NB4 (cell line): ENCODE measurements around the gene WNT6.

Experiments
- CTCF ChIP-seq: IDR thresholded peaks from one replicate; pipeline ENCODE4 v1.5.1; 2012; ENCODE audit warnings: low read depth, low read length
- MAX ChIP-seq: IDR thresholded peaks from 2 replicates; pipeline ENCODE4 v1.6.1; 2011; ENCODE audit warnings: low read depth, low read length
- MYC ChIP-seq: IDR thresholded peaks from 2 replicates; pipeline ENCODE4 v1.6.1; 2011; ENCODE audit warnings: low read depth, low read length
- POLR2A ChIP-seq: IDR thresholded peaks from 2 replicates; pipeline ENCODE4 v1.6.1; 2011; ENCODE audit warnings: mild to moderate bottlenecking; ENCODE audit not compliant: insufficient read length; ENCODE audit errors: extremely low read depth

GRCh38 chr2:218894151-218894879 is 34.7 kb downstream of the WNT6 start:
- TF ChIP-seq MAX (no peak), CTCF (no peak), POLR2A (no peak), MYC (no peak)
